Neural progenitor cell (in vitro differentiated cells): Measurements from ENCODE around the gene RUVBL1. TPM values are rescaled to one million over a fixed set of nuclear protein-coding genes. Genes with fewer than 3 reads are reported as not detected.

Source experiments
- DNase-seq: peaks from one replicate; pipeline ENCODE4 v3.0.0-alpha.2; 2016; ENCODE audit warnings: low spot score
- H2AFZ ChIP-seq: fragments of 200-600 bp; sonication (generic); replicated peaks from 2 replicates; pipeline ENCODE4 v1.6.1; 2016; ENCODE audit warnings: antibody characterized with exemption
- H3F3A ChIP-seq: fragments of 200-600 bp; sonication (generic); 2 replicates; pipeline ENCODE4 v1.6.1; 2016; ENCODE audit warnings: antibody characterized with exemption, low read depth
- H3K27ac ChIP-seq: fragments of 200-600 bp; sonication (generic); 2 replicates; pipeline ENCODE4 v1.5.1; 2016; ENCODE audit warnings: mild to moderate bottlenecking
- H3K27me3 ChIP-seq: fragments of 200-600 bp; sonication (generic); 2 replicates; pipeline ENCODE4 v1.6.1; 2016; ENCODE audit warnings: mild to moderate bottlenecking, moderate library complexity
- H3K36me3 ChIP-seq: fragments of 200-600 bp; sonication (generic); 2 replicates; pipeline ENCODE4 v1.5.1; 2016
- H3K4me1 ChIP-seq: fragments of 200-600 bp; sonication (generic); 2 replicates; pipeline ENCODE4 v1.6.1; 2016; ENCODE audit warnings: mixed run types
- H3K4me2 ChIP-seq: fragments of 200-600 bp; sonication (generic); 2 replicates; pipeline ENCODE4 v1.6.1; 2016
- H3K4me3 ChIP-seq: fragments of 200-600 bp; sonication (generic); 2 replicates; pipeline ENCODE4 v1.5.1; 2016
- H3K79me2 ChIP-seq: fragments of 200-600 bp; sonication (generic); 2 replicates; pipeline ENCODE4 v1.6.1; 2016; ENCODE audit warnings: low read depth
- H3K9ac ChIP-seq: fragments of 200-600 bp; sonication (generic); 2 replicates; pipeline ENCODE4 v1.6.1; 2016
- H3K9me3 ChIP-seq: fragments of 200-600 bp; sonication (generic); 2 replicates; pipeline ENCODE4 v1.5.1; 2016; ENCODE audit warnings: low read depth
- H4K20me1 ChIP-seq: fragments of 200-600 bp; sonication (generic); 2 replicates; pipeline ENCODE4 v1.6.1; 2016; ENCODE audit warnings: low read depth
- H3K27ac Mint-ChIP-seq: 3 replicates; pipeline ENCODE4 v1.8.0; 2021; ENCODE audit warnings: mixed read lengths
- H3K27me3 Mint-ChIP-seq: 2 replicates; pipeline ENCODE4 v1.8.0; 2022; ENCODE audit warnings: low read depth, mild to moderate bottlenecking, inconsistent platforms, moderate library complexity, mixed read lengths; ENCODE audit not compliant: insufficient read depth
- H3K36me3 Mint-ChIP-seq: 3 replicates; pipeline ENCODE4 v1.8.0; 2021; ENCODE audit warnings: mixed read lengths
- H3K4me1 Mint-ChIP-seq: 3 replicates; pipeline ENCODE4 v1.8.0; 2021; ENCODE audit warnings: mixed read lengths
- H3K4me3 Mint-ChIP-seq: 3 replicates; pipeline ENCODE4 v1.8.0; 2021; ENCODE audit warnings: mild to moderate bottlenecking, moderate library complexity, mixed read lengths
- H3K9me3 Mint-ChIP-seq: 3 replicates; pipeline ENCODE4 v1.8.0; 2020; ENCODE audit warnings: mixed read lengths
- CTCF ChIP-seq: fragments of 200-600 bp; sonication (generic); IDR thresholded peaks from 2 replicates; pipeline ENCODE4 v1.5.1; 2017; ENCODE audit warnings: antibody characterized with exemption, mild to moderate bottlenecking
- EZH2 ChIP-seq: fragments of 200-600 bp; sonication (generic); IDR thresholded peaks from 2 replicates; pipeline ENCODE4 v1.6.1; 2017; ENCODE audit warnings: antibody characterized with exemption, mild to moderate bottlenecking, moderate library complexity
- EZH2phosphoT487 ChIP-seq: fragments of 200-600 bp; sonication (generic); IDR thresholded peaks from 2 replicates; pipeline ENCODE4 v1.6.1; 2017; ENCODE audit warnings: antibody characterized with exemption
- total RNA-seq: library from RNA; depleted of rRNA; stranded (reverse); fragments of >200 nt; gene quantifications from 2 replicates; pipeline ENCODE4 v1.2.3, GENCODE V29; 2015; ENCODE audit warnings: low replicate concordance

Gene RUVBL1
- 91.4 and 110 TPM in 2 replicates for total RNA-seq

GRCh38 chr3:128123538-128124368, at the start of gene RUVBL1:
Gene RUVBL1 (minus strand): TSS chr3:128123812. CDS start chr3:128123724, 88 bp downstream.
- H3K9ac ChIP-seq = peak within 1 kb of the TSS; percentile 57
- no peaks in the 10 kb centered on the region for H3K36me3 ChIP-seq
- DNase-seq = peak; percentile 98
- Mint-ChIP-seq H3K4me1 (peaks cover 23% of the 10 kb centered on the region), H3K27ac (peak within 1 kb of the TSS; percentile 94), H3K9me3 (no peaks in the 10 kb centered on the region), H3K27me3 (no peaks in the 10 kb centered on the region), H3K36me3 (peaks cover under 1% of the 10 kb centered on the region), H3K4me3 (peak within 1 kb of the TSS; percentile 99)
- H3K79me2 ChIP-seq = peaks cover 30% of the 10 kb centered on the region
- peak within 1 kb of the TSS; percentile 69 for H3K27ac ChIP-seq
- peaks cover 6% of the 10 kb centered on the region for H3K4me1 ChIP-seq
- TF ChIP-seq EZH2 (no peak), CTCF (no peak)
- peaks cover 9% of the 10 kb centered on the region for H4K20me1 ChIP-seq
- peak within 1 kb of the TSS; percentile 94 for H2AFZ ChIP-seq
- peak within 1 kb of the TSS; percentile 81 for H3K4me2 ChIP-seq
- H3K4me3 ChIP-seq = peak within 1 kb of the TSS; percentile 71
- H3K9me3 ChIP-seq = no peaks in the 10 kb centered on the region
- H3F3A ChIP-seq = peaks cover 15% of the 10 kb centered on the region
- H3K27me3 ChIP-seq = peaks cover 6% of the 10 kb centered on the region

- H3K4me2 ChIP-seq = no peak overlapping the region
- peaks cover 1% of the 10 kb centered on the region for H3K36me3 Mint-ChIP-seq
- no peaks in the 10 kb centered on the region for H3K36me3 ChIP-seq
- no peak overlapping the region for H3K9ac ChIP-seq
- H3K9me3 Mint-ChIP-seq = no peaks in the 10 kb centered on the region
- peaks cover 50% of the 10 kb centered on the region for H3K4me1 Mint-ChIP-seq
- no peak overlapping the region for H3K27ac ChIP-seq
- TF ChIP-seq CTCF (no peak), EZH2phosphoT487 (no peak), EZH2 (no peak)
- no peak overlapping the region for H2AFZ ChIP-seq
- H3K79me2 ChIP-seq = no peaks in the 10 kb centered on the region
- H3F3A ChIP-seq = peaks cover 4% of the 10 kb centered on the region
- no peaks in the 10 kb centered on the region for H3K27me3 ChIP-seq
- no peak for DNase-seq
- H4K20me1 ChIP-seq = peaks cover 12% of the 10 kb centered on the region
- H3K4me3 Mint-ChIP-seq = no peak overlapping the region
- H3K9me3 ChIP-seq = no peaks in the 10 kb centered on the region
- peaks cover 19% of the 10 kb centered on the region for H3K4me1 ChIP-seq
- H3K27me3 Mint-ChIP-seq = peaks cover 2% of the 10 kb centered on the region
- H3K4me3 ChIP-seq = no peak overlapping the region
- H3K27ac Mint-ChIP-seq = peak overlapping the region; percentile 14
These were observed 49.6 kb upstream of the RUVBL1 start for GRCh38 chr3:128173200-128173599.

- Histone ChIP-seq H3F3A (peaks cover 18% of the 10 kb centered on the region), H3K27ac (no peak overlapping the region), H3K9me3 (no peaks in the 10 kb centered on the region), H3K79me2 (no peaks in the 10 kb centered on the region), H3K9ac (no peak overlapping the region), H3K4me2 (no peak overlapping the region), H3K27me3 (no peaks in the 10 kb centered on the region), H2AFZ (no peak overlapping the region), H3K4me3 (no peak overlapping the region), H4K20me1 (peaks cover 27% of the 10 kb centered on the region), H3K4me1 (peaks cover 34% of the 10 kb centered on the region), H3K36me3 (no peaks in the 10 kb centered on the region)
- DNase-seq = peak; percentile 79
- Mint-ChIP-seq H3K27ac (peak overlapping the region; percentile 80), H3K27me3 (peaks cover 3% of the 10 kb centered on the region), H3K4me1 (peaks cover 70% of the 10 kb centered on the region), H3K4me3 (peak overlapping the region; percentile 73), H3K9me3 (no peaks in the 10 kb centered on the region), H3K36me3 (peaks cover 1% of the 10 kb centered on the region)
- no peak for TF ChIP-seq EZH2phosphoT487
- TF ChIP-seq CTCF = peak; percentile 74
- no peak for TF ChIP-seq EZH2
These were observed 47.4 kb upstream of the RUVBL1 start for GRCh38 chr3:128170866-128171516.
